ENCODE data around the gene ZDHHC3. TPM values are rescaled to one million over a fixed set of nuclear protein-coding genes. Genes with fewer than 3 reads are reported as not detected.

ZDHHC3 gene
- total and polyA plus RNA-seq, 3 donors from 2014 or later = 122 to 248 (median 164) TPM

DNA sequence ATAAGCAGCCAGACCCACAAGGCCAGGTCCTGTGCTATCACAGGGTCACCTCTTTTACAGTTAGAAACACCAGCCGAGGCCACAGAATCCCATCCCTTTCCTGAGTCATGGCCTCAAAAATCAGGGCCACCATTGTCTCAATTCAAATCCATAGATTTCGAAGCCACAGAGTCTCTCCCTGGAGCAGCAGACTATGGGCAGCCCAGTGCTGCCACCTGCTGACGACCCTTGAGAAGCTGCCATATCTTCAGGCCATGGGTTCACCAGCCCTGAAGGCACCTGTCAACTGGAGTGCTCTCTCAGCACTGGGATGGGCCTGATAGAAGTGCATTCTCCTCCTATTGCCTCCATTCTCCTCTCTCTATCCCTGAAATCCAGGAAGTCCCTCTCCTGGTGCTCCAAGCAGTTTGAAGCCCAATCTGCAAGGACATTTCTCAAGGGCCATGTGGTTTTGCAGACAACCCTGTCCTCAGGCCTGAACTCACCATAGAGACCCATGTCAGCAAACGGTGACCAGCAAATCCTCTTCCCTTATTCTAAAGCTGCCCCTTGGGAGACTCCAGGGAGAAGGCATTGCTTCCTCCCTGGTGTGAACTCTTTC is 62.0 kb downstream of the ZDHHC3 start:
- H3K27me3 ChIP-seq = no peaks in the 10 kb centered on the region
- H3K9me3 ChIP-seq = no peaks in the 10 kb centered on the region
- H3K27ac ChIP-seq = no peak overlapping the region
- TF ChIP-seq, protein P1, sequence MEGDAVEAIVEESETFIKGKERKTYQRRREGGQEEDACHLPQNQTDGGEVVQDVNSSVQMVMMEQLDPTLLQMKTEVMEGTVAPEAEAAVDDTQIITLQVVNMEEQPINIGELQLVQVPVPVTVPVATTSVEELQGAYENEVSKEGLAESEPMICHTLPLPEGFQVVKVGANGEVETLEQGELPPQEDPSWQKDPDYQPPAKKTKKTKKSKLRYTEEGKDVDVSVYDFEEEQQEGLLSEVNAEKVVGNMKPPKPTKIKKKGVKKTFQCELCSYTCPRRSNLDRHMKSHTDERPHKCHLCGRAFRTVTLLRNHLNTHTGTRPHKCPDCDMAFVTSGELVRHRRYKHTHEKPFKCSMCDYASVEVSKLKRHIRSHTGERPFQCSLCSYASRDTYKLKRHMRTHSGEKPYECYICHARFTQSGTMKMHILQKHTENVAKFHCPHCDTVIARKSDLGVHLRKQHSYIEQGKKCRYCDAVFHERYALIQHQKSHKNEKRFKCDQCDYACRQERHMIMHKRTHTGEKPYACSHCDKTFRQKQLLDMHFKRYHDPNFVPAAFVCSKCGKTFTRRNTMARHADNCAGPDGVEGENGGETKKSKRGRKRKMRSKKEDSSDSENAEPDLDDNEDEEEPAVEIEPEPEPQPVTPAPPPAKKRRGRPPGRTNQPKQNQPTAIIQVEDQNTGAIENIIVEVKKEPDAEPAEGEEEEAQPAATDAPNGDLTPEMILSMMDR (IDR thresholded peaks at IDR 0.05) = peak in 2 of 3 experiments; percentile 65 to 70
- no peak for TF ChIP-seq POLR2A (IDR thresholded peaks at IDR 0.05)
- no peaks in the 10 kb centered on the region for H3K36me3 ChIP-seq (ENCODE audit: low read depth, missing control alignments)
- WGBS, 2 donors = 45 to 48% methylated on average over 4 of the region's 4 CpGs
- no peaks in the 10 kb centered on the region for H3K4me1 ChIP-seq
- intact Hi-C loops (cut with DNase I; ENCODE audit: low total_unique reads) = no loop called here
- H3K4me3 ChIP-seq = no peak overlapping the region
- peak; percentile 79 for DNase-seq

DNA sequence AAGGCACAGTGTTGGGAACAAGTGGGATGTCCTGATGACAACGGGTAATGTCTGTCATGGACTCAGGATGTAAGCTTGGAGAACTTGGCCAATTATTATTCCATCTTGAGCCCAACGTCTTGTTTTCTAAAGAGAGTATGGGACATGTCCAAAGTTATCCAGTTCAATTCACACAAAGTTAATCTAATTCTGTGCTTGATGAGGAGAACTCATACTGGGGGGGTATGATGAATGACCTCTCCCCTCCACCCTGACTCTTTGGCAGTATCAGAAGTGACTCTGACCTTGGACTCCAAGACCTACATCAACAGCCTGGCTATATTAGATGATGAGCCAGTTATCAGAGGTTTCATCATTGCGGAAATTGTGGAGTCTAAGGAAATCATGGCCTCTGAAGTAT is 65.3 kb downstream of the ZDHHC3 start:
- TF ChIP-seq POLR2A (IDR thresholded peaks at IDR 0.05) = no peak
- TF ChIP-seq, protein P1 (IDR thresholded peaks at IDR 0.05) = no peak
- Histone ChIP-seq H3K27ac (no peak overlapping the region), H3K27me3 (no peaks in the 10 kb centered on the region), H3K4me1 (no peaks in the 10 kb centered on the region), H3K9me3 (no peaks in the 10 kb centered on the region), H3K36me3 (ENCODE audit: low read depth, missing control alignments) (no peaks in the 10 kb centered on the region), H3K4me3 (no peak overlapping the region)
- intact Hi-C loops (cut with DNase I; ENCODE audit: low total_unique reads) = no loop called here
- no peak for DNase-seq
- WGBS, 2 donors = 93 to 97% methylated on average over 3 of the region's 3 CpGs

DNA sequence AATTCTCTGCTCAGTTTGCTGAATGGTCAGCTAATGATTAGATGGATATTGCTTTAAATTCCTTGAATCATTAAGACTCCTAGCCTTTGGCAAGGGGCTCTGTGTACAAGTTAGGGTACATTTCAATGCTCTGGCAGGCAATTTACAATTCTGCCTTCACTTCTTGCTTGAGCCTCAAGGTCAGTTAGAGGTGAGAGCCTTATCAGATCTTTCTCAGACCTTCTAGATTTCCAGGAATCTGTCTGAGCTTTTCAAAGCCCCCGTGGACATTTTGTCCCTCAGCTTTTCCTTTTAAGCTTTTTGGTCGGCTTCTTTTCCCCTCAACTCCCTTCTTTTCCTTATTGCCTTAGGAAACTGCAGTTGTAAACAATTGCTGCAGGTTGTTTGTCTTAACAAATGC is 66.9 kb downstream of the ZDHHC3 start:
- H3K36me3 ChIP-seq (ENCODE audit: low read depth, missing control alignments) = no peaks in the 10 kb centered on the region

DNA sequence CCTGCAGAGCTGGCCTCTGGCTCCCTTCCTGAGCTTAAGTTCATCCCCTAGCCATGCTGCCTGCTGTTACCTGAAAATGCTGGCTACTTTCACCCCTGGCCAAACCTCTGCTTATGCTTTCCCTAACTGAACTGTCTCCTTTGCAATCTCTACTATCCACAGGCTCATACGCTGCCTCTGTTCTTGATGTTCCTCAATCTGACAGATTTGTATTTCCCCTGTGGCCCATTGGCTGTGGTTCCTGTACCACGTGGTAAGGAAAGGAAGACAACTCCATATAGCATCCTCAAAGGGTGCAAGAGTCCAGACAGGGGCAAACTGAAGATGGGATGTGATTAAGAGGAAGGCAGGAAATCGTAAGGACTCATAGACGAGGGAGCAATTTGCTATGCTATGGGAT is 68.4 kb downstream of the ZDHHC3 start:
- TF ChIP-seq, protein P1 (IDR thresholded peaks at IDR 0.05) = no peak
- no peak for TF ChIP-seq POLR2A (IDR thresholded peaks at IDR 0.05)
- intact Hi-C loops (cut with DNase I; ENCODE audit: low total_unique reads) = no loop called here
- H3K27ac ChIP-seq = no peak overlapping the region
- no peaks in the 10 kb centered on the region for H3K4me1 ChIP-seq
- no peaks in the 10 kb centered on the region for H3K36me3 ChIP-seq (ENCODE audit: low read depth, missing control alignments)
- 65 to 74% methylated on average over 4 of the region's 4 CpGs for WGBS, 2 donors
- H3K9me3 ChIP-seq = no peaks in the 10 kb centered on the region
- no peak for DNase-seq
- H3K4me3 ChIP-seq = no peak overlapping the region
- H3K27me3 ChIP-seq = no peaks in the 10 kb centered on the region

More for the DNA sequence above, 66.9 kb downstream of the ZDHHC3 start:
- no peaks in the 10 kb centered on the region for H3K4me1 ChIP-seq
- H3K27me3 ChIP-seq = no peaks in the 10 kb centered on the region
- intact Hi-C loops (cut with DNase I; ENCODE audit: low total_unique reads) = no loop called here
- no peak overlapping the region for H3K4me3 ChIP-seq
- no peak for DNase-seq
- TF ChIP-seq, protein P1 (IDR thresholded peaks at IDR 0.05) = no peak
- 24 to 57% methylated on average over 2 of the region's 2 CpGs for WGBS, 2 donors
- no peaks in the 10 kb centered on the region for H3K9me3 ChIP-seq
- H3K27ac ChIP-seq = no peak overlapping the region

DNA sequence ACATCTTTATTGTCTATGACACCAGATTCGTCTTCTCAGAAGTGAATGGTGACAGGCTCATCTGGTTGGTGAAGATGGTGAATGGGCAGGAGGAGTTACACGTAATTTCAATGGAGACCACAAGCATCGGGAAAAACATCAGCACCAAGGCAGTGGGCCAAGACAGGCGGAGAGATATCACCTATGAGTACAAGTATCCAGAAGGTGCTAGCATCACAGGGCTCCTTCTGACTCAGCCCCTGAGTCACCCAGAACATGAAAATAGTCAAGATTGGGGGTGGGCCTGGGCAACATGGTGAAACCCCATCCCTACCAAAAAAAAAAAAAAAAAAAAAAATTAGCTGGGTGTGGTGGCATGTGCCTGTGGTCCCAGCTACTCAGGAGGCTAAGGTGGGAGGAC is 69.0 kb downstream of the ZDHHC3 start:
- TF ChIP-seq, protein P1 (IDR thresholded peaks at IDR 0.05) = no peak
- TF ChIP-seq POLR2A (IDR thresholded peaks at IDR 0.05) = no peak
- no peak overlapping the region for H3K4me3 ChIP-seq
- WGBS, 2 donors = 79 to 90% methylated on average over 4 of the region's 4 CpGs
- intact Hi-C loops (cut with DNase I; ENCODE audit: low total_unique reads) = no loop called here
- DNase-seq = no peak
- no peaks in the 10 kb centered on the region for H3K36me3 ChIP-seq (ENCODE audit: low read depth, missing control alignments)
- H3K27ac ChIP-seq = no peak overlapping the region
- H3K27me3 ChIP-seq = no peaks in the 10 kb centered on the region
- no peaks in the 10 kb centered on the region for H3K4me1 ChIP-seq
- H3K9me3 ChIP-seq = no peaks in the 10 kb centered on the region
